ENCODE measurements around the gene GALNTL6. TPM values are rescaled to one million over a fixed set of nuclear protein-coding genes. Genes with fewer than 3 reads are reported as not detected.
A peak's percentile ranks its signal among the peaks of the same experiment; 100 is the strongest.

GALNTL6 gene
- total RNA-seq, 1 experiment from 2014 or later = not detected

DNA sequence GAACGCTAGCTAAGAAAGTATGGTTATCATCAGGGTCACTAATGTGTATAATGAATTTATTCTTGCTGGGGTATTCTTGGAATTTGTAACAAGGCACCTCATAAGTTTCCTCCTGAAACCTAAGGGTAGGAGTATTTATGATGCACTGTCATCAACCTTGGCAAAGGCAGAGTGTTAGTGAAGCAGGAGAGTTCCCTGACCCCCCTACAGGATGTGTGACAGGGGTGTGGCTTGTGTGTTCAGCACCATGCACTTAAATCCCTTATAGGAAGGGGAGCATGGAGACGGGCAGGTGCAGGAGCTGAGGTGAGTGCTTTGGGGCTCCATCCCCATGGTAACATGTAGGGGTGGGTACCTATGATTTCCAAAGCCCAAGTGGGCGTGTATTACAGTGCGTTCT lies 237.7 kb downstream of the GALNTL6 start:
- 0 out of 7 replicates have a peak overlapping the region, but pooled peaks of 1 of the 3 experiments have one; percentile 12 for H3K27ac Mint-ChIP-seq
- no peak overlapping the region for H2BK20ac ChIP-seq (ENCODE audit: low read depth, low read length, poor library complexity, severe bottlenecking)
- no peak for DNase-seq

More for the DNA sequence above, 237.7 kb downstream of the GALNTL6 start:
- Histone ChIP-seq H2BK15ac (ENCODE audit: low read depth, low read length) (no peak overlapping the region), H3T11ph (ENCODE audit: low read length) (no peak overlapping the region), H3K9me3 (ENCODE audit: control insufficient read depth, low read depth, low read length) (no peaks in the 10 kb centered on the region), H3K4me1 (ENCODE audit: insufficient read depth, low read length) (no peaks in the 10 kb centered on the region), H2AK5ac (ENCODE audit: insufficient read length, low read length) (no peak overlapping the region), H2BK12ac (ENCODE audit: insufficient read length, low read depth, low read length) (no peak overlapping the region), H3K56ac (ENCODE audit: insufficient read length, low read depth, low read length) (no peak overlapping the region), H3K23ac (ENCODE audit: insufficient read length, low read depth, low read length) (no peak overlapping the region), H2AFZ (ENCODE audit: low read length) (no peak overlapping the region), H2BK5ac (ENCODE audit: insufficient read length, low read length) (no peak overlapping the region), H3K79me1 (ENCODE audit: insufficient read depth, low read depth, low read length, poor library complexity, severe bottlenecking) (no peaks in the 10 kb centered on the region), H4K20me1 (ENCODE audit: control insufficient read depth, insufficient read depth, insufficient read length) (no peaks in the 10 kb centered on the region), H3K23me2 (ENCODE audit: insufficient read length, low read depth, low read length, poor library complexity, severe bottlenecking) (no peaks in the 10 kb centered on the region), H2BK120ac (ENCODE audit: low read depth, low read length, poor library complexity, severe bottlenecking) (no peak overlapping the region), H3K4ac (ENCODE audit: low read depth, low read length) (no peak overlapping the region), H3K14ac (ENCODE audit: insufficient read depth, low read length) (no peak overlapping the region), H3K27me3 (ENCODE audit: insufficient read depth, low read length) (no peaks in the 10 kb centered on the region), H4K8ac (replicated peaks; ENCODE audit: insufficient read length, low read depth, low read length) (no peak overlapping the region), H3K18ac (ENCODE audit: insufficient read length, low read depth, low read length) (no peak overlapping the region), H3K4me2 (ENCODE audit: insufficient read depth, insufficient read length, low read length) (no peak overlapping the region), H3K9ac (ENCODE audit: extremely low read depth, insufficient read length, low read length) (no peak overlapping the region), H3K27ac (ENCODE audit: insufficient read length, low read depth, low read length) (no peak overlapping the region), H3K79me2 (ENCODE audit: insufficient read depth, low read length) (no peaks in the 10 kb centered on the region), H4K5ac (ENCODE audit: insufficient read length, low read depth, low read length) (no peak overlapping the region), H4K91ac (ENCODE audit: insufficient read length, low read depth, low read length) (no peak overlapping the region)
- WGBS (ENCODE audit: extremely low coverage, insufficient read length, low lambda C conversion rate) = no CpG with 5 or more reads among the region's 4 CpGs
- peaks cover 3 to 5% of the 10 kb centered on the region in 2 experiments; a peak in 4 of 5 replicates for H3K9me3 Mint-ChIP-seq
- no peaks in the 10 kb centered on the region; a peak in 1 of 7 replicates for H3K36me3 Mint-ChIP-seq (ENCODE audit: insufficient read depth in 1 of 3, low read depth in 3 of 3)
- H3K4me3 Mint-ChIP-seq = no peak overlapping the region
- H3K4me1 Mint-ChIP-seq = peaks cover 0 to 5% of the 10 kb centered on the region in 2 experiments; a peak in 1 of 4 replicates
- H3K27me3 Mint-ChIP-seq (ENCODE audit: low read depth) = no peaks in the 10 kb centered on the region
- TF ChIP-seq, protein P1, sequence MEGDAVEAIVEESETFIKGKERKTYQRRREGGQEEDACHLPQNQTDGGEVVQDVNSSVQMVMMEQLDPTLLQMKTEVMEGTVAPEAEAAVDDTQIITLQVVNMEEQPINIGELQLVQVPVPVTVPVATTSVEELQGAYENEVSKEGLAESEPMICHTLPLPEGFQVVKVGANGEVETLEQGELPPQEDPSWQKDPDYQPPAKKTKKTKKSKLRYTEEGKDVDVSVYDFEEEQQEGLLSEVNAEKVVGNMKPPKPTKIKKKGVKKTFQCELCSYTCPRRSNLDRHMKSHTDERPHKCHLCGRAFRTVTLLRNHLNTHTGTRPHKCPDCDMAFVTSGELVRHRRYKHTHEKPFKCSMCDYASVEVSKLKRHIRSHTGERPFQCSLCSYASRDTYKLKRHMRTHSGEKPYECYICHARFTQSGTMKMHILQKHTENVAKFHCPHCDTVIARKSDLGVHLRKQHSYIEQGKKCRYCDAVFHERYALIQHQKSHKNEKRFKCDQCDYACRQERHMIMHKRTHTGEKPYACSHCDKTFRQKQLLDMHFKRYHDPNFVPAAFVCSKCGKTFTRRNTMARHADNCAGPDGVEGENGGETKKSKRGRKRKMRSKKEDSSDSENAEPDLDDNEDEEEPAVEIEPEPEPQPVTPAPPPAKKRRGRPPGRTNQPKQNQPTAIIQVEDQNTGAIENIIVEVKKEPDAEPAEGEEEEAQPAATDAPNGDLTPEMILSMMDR (conservative IDR thresholded peaks at IDR 0.05) = no peak
